Muscle layer of duodenum (tissue), 2 donors: ENCODE data around the gene IL20RA.
"Not testable (repeated sequence)": the region's sequence is repeated elsewhere in the genome, so short reads cannot be mapped to it uniquely, and the experiment has no call there.

Source experiments
- H3K27ac ChIP-seq: one replicate; pipeline ENCODE4 v1.7.0; 2013; ENCODE audit warnings: mild to moderate bottlenecking, low read length
- H3K27me3 ChIP-seq: one replicate; pipeline ENCODE4 v1.7.0; 2013; ENCODE audit warnings: low read depth, mild to moderate bottlenecking, control low read depth, low read length
- H3K36me3 ChIP-seq, 2 donors: one replicate each; pipeline ENCODE4 v1.7.0; 2013; ENCODE audit warnings: low read length in 2 of 2, control low read depth in 1 of 2, mild to moderate bottlenecking in 1 of 2; ENCODE audit not compliant: insufficient read depth in 2 of 2, control insufficient read depth in 1 of 2
- H3K4me1 ChIP-seq, 2 donors: one replicate each; pipeline ENCODE4 v1.7.0; 2013; ENCODE audit warnings: low read length in 2 of 2, mild to moderate bottlenecking in 2 of 2, control low read depth in 1 of 2, moderate library complexity in 1 of 2; ENCODE audit not compliant: insufficient read depth in 2 of 2, control insufficient read depth in 1 of 2
- H3K4me3 ChIP-seq, 2 donors: one replicate each; pipeline ENCODE4 v1.7.0; 2013; ENCODE audit warnings: low read length in 2 of 2, low read depth in 1 of 2, mild to moderate bottlenecking in 1 of 2
- H3K9me3 ChIP-seq, 2 donors: one replicate each; pipeline ENCODE4 v1.7.0; 2013; ENCODE audit warnings: low read length in 2 of 2, control low read depth in 1 of 2, mild to moderate bottlenecking in 1 of 2; ENCODE audit not compliant: control insufficient read depth in 1 of 2
- donor health status: healthy.

IL20RA gene

GRCh38 chr6:136984578-136984977, 60.2 kb downstream of the IL20RA start:
- Histone ChIP-seq H3K36me3 (no peaks in the 10 kb centered on the region), H3K4me1 (peaks cover 0 to 2% of the 10 kb centered on the region in 2 donors), H3K27ac (no peak overlapping the region), H3K4me3 (no peak overlapping the region), H3K27me3 (peaks cover 4% of the 10 kb centered on the region), H3K9me3 (no peaks in the 10 kb centered on the region)

- no peaks in the 10 kb centered on the region for H3K27me3 ChIP-seq
- no peaks in the 10 kb centered on the region for H3K36me3 ChIP-seq
- no peak overlapping the region for H3K4me3 ChIP-seq
- H3K9me3 ChIP-seq: no peaks in the 10 kb centered on the region
- H3K27ac ChIP-seq: no peak overlapping the region
- H3K4me1 ChIP-seq: no peaks in the 10 kb centered on the region
Observed at GRCh38 chr6:136983687-136984086, 61.1 kb downstream of the IL20RA start.

- Histone ChIP-seq H3K4me1 (no peaks in the 10 kb centered on the region), H3K9me3 (no peaks in the 10 kb centered on the region), H3K4me3 (no peak overlapping the region), H3K27ac (no peak overlapping the region), H3K27me3 (no peaks in the 10 kb centered on the region), H3K36me3 (no peaks in the 10 kb centered on the region)
Observed at GRCh38 chr6:136982928-136983327, 61.8 kb downstream of the IL20RA start.

- Histone ChIP-seq H3K4me3 (no peak overlapping the region), H3K4me1 (no peaks in the 10 kb centered on the region), H3K27ac (no peak overlapping the region), H3K27me3 (no peaks in the 10 kb centered on the region), H3K9me3 (no peaks in the 10 kb centered on the region), H3K36me3 (no peaks in the 10 kb centered on the region)
Observed at GRCh38 chr6:136980070-136980469, 64.7 kb downstream of the IL20RA start.

- H3K4me1 ChIP-seq: no peaks in the 10 kb centered on the region
- no peak overlapping the region for H3K27ac ChIP-seq
- H3K4me3 ChIP-seq: no peak overlapping the region
- no peaks in the 10 kb centered on the region for H3K9me3 ChIP-seq
- H3K36me3 ChIP-seq: no peaks in the 10 kb centered on the region
- H3K27me3 ChIP-seq: no peaks in the 10 kb centered on the region
Observed at GRCh38 chr6:136979206-136979605, 65.6 kb downstream of the IL20RA start.

GRCh38 chr6:136977075-136977474, 67.7 kb downstream of the IL20RA start:
- no peak overlapping the region for H3K4me3 ChIP-seq
- no peaks in the 10 kb centered on the region for H3K4me1 ChIP-seq
- H3K27me3 ChIP-seq: no peaks in the 10 kb centered on the region
- H3K27ac ChIP-seq: no peak overlapping the region
- H3K36me3 ChIP-seq: no peaks in the 10 kb centered on the region
- no peaks in the 10 kb centered on the region for H3K9me3 ChIP-seq

- H3K9me3 ChIP-seq: no peaks in the 10 kb centered on the region
- no peaks in the 10 kb centered on the region for H3K36me3 ChIP-seq
- H3K27ac ChIP-seq: no peak overlapping the region
- H3K27me3 ChIP-seq: no peaks in the 10 kb centered on the region
- no peak overlapping the region for H3K4me3 ChIP-seq
- no peaks in the 10 kb centered on the region for H3K4me1 ChIP-seq
Observed at GRCh38 chr6:136975089-136975715, 69.6 kb downstream of the IL20RA start.

- not testable (repeated sequence) for H3K27me3 ChIP-seq, H3K4me3 ChIP-seq, H3K36me3 ChIP-seq, H3K9me3 ChIP-seq, H3K4me1 ChIP-seq, H3K27ac ChIP-seq
Observed at GRCh38 chr6:136973781-136974180, 71.0 kb downstream of the IL20RA start.

GRCh38 chr6:136971609-136972008, 73.2 kb downstream of the IL20RA start:
- Histone ChIP-seq H3K4me1 (no peaks in the 10 kb centered on the region), H3K27me3 (no peaks in the 10 kb centered on the region), H3K9me3 (no peaks in the 10 kb centered on the region)

GRCh38 chr6:136969930-136970329, 74.8 kb downstream of the IL20RA start:
- H3K27me3 ChIP-seq: no peaks in the 10 kb centered on the region
- no peaks in the 10 kb centered on the region for H3K4me1 ChIP-seq
- H3K9me3 ChIP-seq: no peaks in the 10 kb centered on the region
- no peak overlapping the region for H3K27ac ChIP-seq
- H3K36me3 ChIP-seq: no peaks in the 10 kb centered on the region
- H3K4me3 ChIP-seq: no peak overlapping the region

More at GRCh38 chr6:136971609-136972008, 73.2 kb downstream of the IL20RA start:
- Histone ChIP-seq H3K36me3 (no peaks in the 10 kb centered on the region), H3K27ac (no peak overlapping the region), H3K4me3 (no peak overlapping the region)

GRCh38 chr6:136969433-136969832, 75.3 kb downstream of the IL20RA start:
- Histone ChIP-seq H3K27ac (no peak overlapping the region), H3K4me1 (no peaks in the 10 kb centered on the region), H3K27me3 (no peaks in the 10 kb centered on the region), H3K9me3 (no peaks in the 10 kb centered on the region), H3K36me3 (no peaks in the 10 kb centered on the region), H3K4me3 (no peak overlapping the region)

- Histone ChIP-seq H3K4me1 (no peaks in the 10 kb centered on the region), H3K27me3 (no peaks in the 10 kb centered on the region), H3K27ac (no peak overlapping the region), H3K9me3 (no peaks in the 10 kb centered on the region), H3K36me3 (no peaks in the 10 kb centered on the region), H3K4me3 (no peak overlapping the region)
Observed at GRCh38 chr6:136968837-136969236, 75.9 kb downstream of the IL20RA start.
